WTC11 (cell line): ENCODE results near the gene FMNL2. TPM values are rescaled to one million over a fixed set of nuclear protein-coding genes. Genes with fewer than 3 reads are reported as not detected.

Source experiments
- ATAC-seq: fragments of 200-7000 bp; cut with Tn5 transposase; 2 replicates; pipeline ENCODE4 v1.10.0; 2021; ENCODE audit warnings: mild to moderate bottlenecking, moderate library complexity
- CTCF ChIA-PET: fragments of 300-600 bp; sonication (Branson Sonifier 250); formaldehyde crosslinking; loops from one replicate; lab custom pipeline; 2021; ENCODE audit warnings: antibody characterized with exemption; lab: Charles Lee
- POLR2A ChIA-PET: fragments of 350-600 bp; sonication (Branson Sonifier 250); formaldehyde crosslinking; loops from one replicate; lab custom pipeline; 2021; ENCODE audit warnings: antibody characterized with exemption; lab: Charles Lee
- DNase-seq: peaks from one replicate; pipeline ENCODE4 v3.0.0; 2021; ENCODE audit warnings: low spot score
- H3K27ac Mint-ChIP-seq: 2 replicates; pipeline ENCODE4 v1.8.0; 2021; ENCODE audit warnings: mixed read lengths
- H3K27me3 Mint-ChIP-seq: 2 replicates; pipeline ENCODE4 v1.8.0; 2021; ENCODE audit warnings: low read depth, mild to moderate bottlenecking, moderate library complexity, mixed read lengths
- H3K36me3 Mint-ChIP-seq: 2 replicates; pipeline ENCODE4 v1.8.0; 2021; ENCODE audit warnings: mixed read lengths
- H3K4me1 Mint-ChIP-seq: 2 replicates; pipeline ENCODE4 v1.8.0; 2022; ENCODE audit warnings: mixed read lengths
- H3K4me3 Mint-ChIP-seq: 2 replicates; pipeline ENCODE4 v1.8.0; 2021; ENCODE audit warnings: mild to moderate bottlenecking, moderate library complexity, mixed read lengths
- H3K9me3 Mint-ChIP-seq: 2 replicates; pipeline ENCODE4 v1.8.0; 2021; ENCODE audit warnings: mixed read lengths
- ARID4B ChIP-seq: sonication (generic); formaldehyde crosslinking; IDR thresholded peaks from 2 replicates; pipeline ENCODE4 v1.8.0; 2023; ENCODE audit warnings: missing genetic modification reagents, mild to moderate bottlenecking, borderline replicate concordance
- E2F1 ChIP-seq: sonication (generic); formaldehyde crosslinking; IDR thresholded peaks from 2 replicates; pipeline ENCODE4 v1.8.0; 2022; ENCODE audit warnings: mild to moderate bottlenecking, missing genetic modification reagents
- E2F4 ChIP-seq: sonication (generic); formaldehyde crosslinking; IDR thresholded peaks from 2 replicates; pipeline ENCODE4 v1.8.1; 2022; ENCODE audit warnings: low read depth, mild to moderate bottlenecking, moderate library complexity, missing genetic modification reagents, borderline replicate concordance
- FOXK1 ChIP-seq: sonication (generic); formaldehyde crosslinking; IDR thresholded peaks from 2 replicates; pipeline ENCODE4 v1.8.0; 2022; ENCODE audit warnings: mild to moderate bottlenecking, moderate library complexity, missing genetic modification reagents
- GABPB1 ChIP-seq: sonication (generic); formaldehyde crosslinking; IDR thresholded peaks from 2 replicates; pipeline ENCODE4 v1.8.1; 2023; ENCODE audit warnings: mild to moderate bottlenecking, missing genetic modification reagents
- HMGA2 ChIP-seq: fragments of 250-450 bp; sonication (Bioruptor Pico); IDR thresholded peaks from 2 replicates; pipeline ENCODE4 v1.4.0; 2021; ENCODE audit warnings: mild to moderate bottlenecking, moderate library complexity
- SMAD3 ChIP-seq: sonication (generic); formaldehyde crosslinking; IDR thresholded peaks from 2 replicates; pipeline ENCODE4 v1.8.0; 2022; ENCODE audit warnings: missing genetic modification reagents, mild to moderate bottlenecking, borderline replicate concordance
- SP1 ChIP-seq: sonication (generic); formaldehyde crosslinking; conservative IDR thresholded peaks from 2 replicates; pipeline ENCODE4 v1.8.1; 2022; ENCODE audit warnings: missing genetic modification reagents
- TCF7 ChIP-seq: sonication (generic); formaldehyde crosslinking; IDR thresholded peaks from 2 replicates; pipeline ENCODE4 v1.8.0; 2022; ENCODE audit warnings: mild to moderate bottlenecking, low read depth, missing genetic modification reagents, moderate library complexity
- TP53 ChIP-seq: sonication (generic); formaldehyde crosslinking; IDR thresholded peaks from 2 replicates; pipeline ENCODE4 v1.8.1; 2023; ENCODE audit warnings: mild to moderate bottlenecking, missing genetic modification reagents
- USF1 ChIP-seq: sonication (generic); formaldehyde crosslinking; IDR thresholded peaks from 2 replicates; pipeline ENCODE4 v1.8.0; 2022; ENCODE audit warnings: mild to moderate bottlenecking, missing genetic modification reagents
- ZMAT4 ChIP-seq: fragments of 250-450 bp; sonication (Bioruptor Pico); IDR thresholded peaks from 2 replicates; pipeline ENCODE4 v1.9.0; 2021; ENCODE audit warnings: mild to moderate bottlenecking
- ZNF416 ChIP-seq: fragments of 250-450 bp; sonication (Bioruptor Pico); IDR thresholded peaks from 2 replicates; pipeline ENCODE4 v1.9.0; 2021; ENCODE audit warnings: mild to moderate bottlenecking, inconsistent platforms
- total RNA-seq: library from RNA; stranded (reverse); gene quantifications from 3 replicates; pipeline ENCODE4 v1.2.3, GENCODE V29; 2021

The FMNL2 gene
- total RNA-seq, 1 experiment from 2014 or later, result 43.0 TPM

GRCh38 chr2:152350155-152350679 lies 15.2 kb downstream of the FMNL2 start:
- ChIA-PET CTCF (no interaction called here), POLR2A (no interaction called here)
- H3K27me3 Mint-ChIP-seq, result no peaks in the 10 kb centered on the region; the same call in 1 of the 2 replicates
- 0 out of 2 replicates have a peak, but pooled peaks cover 3% of the 10 kb centered on the region for H3K9me3 Mint-ChIP-seq
- DNase-seq (no peak), ATAC-seq (no peak)
- no peak overlapping the region for H3K27ac Mint-ChIP-seq
- no peak for TF ChIP-seq ARID4B (CRISPR knock-in tag)
- no peak for TF ChIP-seq TCF7 (CRISPR knock-in tag)
- TF ChIP-seq ZMAT4 (CRISPR knock-in tag), result no peak
- TF ChIP-seq HMGA2, result no peak
- no peak for TF ChIP-seq SP1 (CRISPR knock-in tag)
- TF ChIP-seq FOXK1 (CRISPR knock-in tag), result no peak
- no peak for TF ChIP-seq E2F4 (CRISPR knock-in tag)
- no peak for TF ChIP-seq ZNF416 (CRISPR knock-in tag)
- TF ChIP-seq USF1, result no peak
- H3K4me3 Mint-ChIP-seq, result no peak overlapping the region
- H3K4me1 Mint-ChIP-seq, result peaks cover 4% of the 10 kb centered on the region; the same call in 1 of the 2 replicates
- H3K36me3 Mint-ChIP-seq, result peaks cover 8% of the 10 kb centered on the region

GRCh38 chr2:152352616-152353015 lies 17.6 kb downstream of the FMNL2 start:
- no peak for TF ChIP-seq E2F1 (CRISPR knock-in tag)
- TF ChIP-seq, all 79 proteins: peak for 0
- ChIA-PET POLR2A (interaction anchor here (0.7 kb wide), 1 partner anchor 80 kb away, joined by 3 read pairs; no protein-coding TSS in a partner anchor), CTCF (no interaction called here)
- no peak for ATAC-seq
- H3K9me3 Mint-ChIP-seq, result peaks cover 7% of the 10 kb centered on the region
- no peaks in the 10 kb centered on the region; the same call in 1 of the 2 replicates for H3K27me3 Mint-ChIP-seq
- H3K27ac Mint-ChIP-seq, result no peak overlapping the region
- H3K36me3 Mint-ChIP-seq, result peaks cover 11% of the 10 kb centered on the region
- H3K4me1 Mint-ChIP-seq, result peaks cover 4% of the 10 kb centered on the region; the same call in 1 of the 2 replicates
- H3K4me3 Mint-ChIP-seq, result no peak overlapping the region
- no peak for DNase-seq

GRCh38 chr2:152353364-152353763 lies 18.4 kb downstream of the FMNL2 start:
- DNase-seq (no peak), ATAC-seq (no peak)
- TF ChIP-seq GABPB1 (CRISPR knock-in tag), result no peak
- TF ChIP-seq SMAD3 (CRISPR knock-in tag), result no peak
- no peak for TF ChIP-seq TP53 (CRISPR knock-in tag)
- Mint-ChIP-seq H3K4me1 (no peaks in the 10 kb centered on the region; the same call in 1 of the 2 replicates), H3K36me3 (peaks cover 16% of the 10 kb centered on the region), H3K4me3 (no peak overlapping the region), H3K27me3 (no peaks in the 10 kb centered on the region; the same call in 1 of the 2 replicates), H3K27ac (no peak overlapping the region), H3K9me3 (peaks cover 7% of the 10 kb centered on the region)
- ChIA-PET POLR2A (no interaction called here), CTCF (no interaction called here)
